ENCODE data around the gene PIGS. TPM values are rescaled to one million over a fixed set of nuclear protein-coding genes. Genes with fewer than 3 reads are reported as not detected.

PIGS gene
- total and polyA plus RNA-seq, 2 of the 13 experiments (the other 11 are each of a cell fraction or from before 2014, with no cell fraction given): 31.7 to 42.6 TPM

- TF ChIP-seq ZNF280D (CRISPR knock-in tag; IDR thresholded peaks at IDR 0.05) (no peak), ZBED4 (CRISPR knock-in tag; IDR thresholded peaks at IDR 0.05; ENCODE audit: borderline replicate concordance) (peak; percentile 49; the same call in 1 of the 2 replicates), MED8 (CRISPR knock-in tag; IDR thresholded peaks at IDR 0.05; ENCODE audit: insufficient replicate concordance) (peak; percentile 78), SIX4 (CRISPR knock-in tag; IDR thresholded peaks at IDR 0.05) (no peak), MAZ (IDR thresholded peaks at IDR 0.05; ENCODE audit: borderline replicate concordance, low read depth, low read length) (no peak), MAZ (CRISPR knock-in tag; IDR thresholded peaks at IDR 0.05; ENCODE audit: low read depth) (no peak), SCMH1 (CRISPR knock-in tag; IDR thresholded peaks at IDR 0.05; ENCODE audit: borderline replicate concordance) (no peak), POLR2A (IDR thresholded peaks at IDR 0.05; ENCODE audit: insufficient read depth in 1 of 2, low read depth in 2 of 2, low read length in 2 of 2) (peak; percentile 78 to 83), MAFK (conservative IDR thresholded peaks at IDR 0.05 in 1 of 2, IDR thresholded peaks at IDR 0.05 in 1 of 2; ENCODE audit: low read length in 2 of 2) (no peak), ATRX (CRISPR knock-in tag; IDR thresholded peaks at IDR 0.05; ENCODE audit: borderline replicate concordance) (no peak), ZBTB40 (IDR thresholded peaks at IDR 0.05) (no peak), ZBTB40 (CRISPR knock-in tag; IDR thresholded peaks at IDR 0.05) (0 out of 2 replicates have a peak, but pooled peaks have one; percentile 9), HNRNPH1 (optimal IDR thresholded peaks at IDR 0.05; ENCODE audit: low read depth, low read length) (no peak)
Measured at GRCh38 chr17:28598799-28599310, 27.5 kb upstream of the PIGS start, which contains the start of gene SPAG5 (continued).
